C4-2B (cell line): Measurements from ENCODE around the gene HK1.

Source experiments
- H3K27ac ChIP-seq: fragments of 450-650 bp; 2 replicates; pipeline ENCODE4 v1.5.1; 2017
- ZFX ChIP-seq: fragments of 450-650 bp; IDR thresholded peaks from 2 replicates; pipeline ENCODE4 v1.6.1; 2017
- TF ChIP-seq, protein P1 (sequence below): fragments of 450-650 bp; conservative IDR thresholded peaks from 2 replicates; pipeline ENCODE4 v1.5.1; 2017; ENCODE audit warnings: mild to moderate bottlenecking

The HK1 gene

DNA sequence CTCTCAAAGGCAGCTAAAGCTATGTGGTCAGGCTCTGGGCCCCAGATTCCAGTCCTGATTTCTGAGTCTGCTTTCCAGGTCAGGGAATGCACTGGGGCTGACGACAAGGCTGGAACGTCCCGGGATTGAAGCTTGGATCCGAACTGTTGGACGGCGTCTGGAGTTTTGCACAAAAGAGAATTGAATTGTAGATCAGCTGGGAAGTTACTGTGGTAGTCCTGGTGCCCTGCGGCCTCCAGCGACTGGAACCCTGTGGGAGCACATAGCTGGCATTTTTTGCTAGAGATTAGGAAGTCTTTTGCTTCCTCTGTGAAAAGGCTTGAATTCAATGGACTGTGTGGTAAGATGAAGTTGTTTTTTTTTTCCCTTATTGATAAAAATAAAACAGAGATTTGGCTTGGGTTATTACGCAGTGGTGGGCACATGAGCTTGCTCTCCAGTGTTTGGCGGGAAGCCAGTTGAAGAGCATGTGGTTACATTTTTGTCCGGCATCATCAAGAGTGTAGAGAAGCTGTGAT lies at the start of gene HK1:
HK1 (plus strand) TSS at position 51 of the 518 bp plus-strand sequence.
- H3K27ac ChIP-seq, result no peak within 1 kb of the TSS
- no peak for TF ChIP-seq ZFX
- TF ChIP-seq, protein P1, sequence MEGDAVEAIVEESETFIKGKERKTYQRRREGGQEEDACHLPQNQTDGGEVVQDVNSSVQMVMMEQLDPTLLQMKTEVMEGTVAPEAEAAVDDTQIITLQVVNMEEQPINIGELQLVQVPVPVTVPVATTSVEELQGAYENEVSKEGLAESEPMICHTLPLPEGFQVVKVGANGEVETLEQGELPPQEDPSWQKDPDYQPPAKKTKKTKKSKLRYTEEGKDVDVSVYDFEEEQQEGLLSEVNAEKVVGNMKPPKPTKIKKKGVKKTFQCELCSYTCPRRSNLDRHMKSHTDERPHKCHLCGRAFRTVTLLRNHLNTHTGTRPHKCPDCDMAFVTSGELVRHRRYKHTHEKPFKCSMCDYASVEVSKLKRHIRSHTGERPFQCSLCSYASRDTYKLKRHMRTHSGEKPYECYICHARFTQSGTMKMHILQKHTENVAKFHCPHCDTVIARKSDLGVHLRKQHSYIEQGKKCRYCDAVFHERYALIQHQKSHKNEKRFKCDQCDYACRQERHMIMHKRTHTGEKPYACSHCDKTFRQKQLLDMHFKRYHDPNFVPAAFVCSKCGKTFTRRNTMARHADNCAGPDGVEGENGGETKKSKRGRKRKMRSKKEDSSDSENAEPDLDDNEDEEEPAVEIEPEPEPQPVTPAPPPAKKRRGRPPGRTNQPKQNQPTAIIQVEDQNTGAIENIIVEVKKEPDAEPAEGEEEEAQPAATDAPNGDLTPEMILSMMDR, result no peak

DNA sequence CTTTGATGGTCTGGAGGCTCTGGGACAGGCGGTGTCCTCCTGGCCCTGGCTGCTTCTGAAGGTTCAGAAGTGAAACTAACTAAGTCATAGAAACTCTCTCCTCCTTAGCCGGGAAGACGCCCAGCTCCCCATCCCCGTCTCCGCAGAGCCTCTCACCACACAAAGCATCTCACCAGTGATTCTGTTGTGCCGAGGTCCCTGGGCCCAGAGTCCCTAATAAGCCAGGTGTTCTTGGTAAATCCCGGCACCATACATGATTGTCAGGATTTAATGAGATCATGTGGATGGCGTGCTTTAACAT lies 48.7 kb upstream of the HK1 start:
- no peak overlapping the region for H3K27ac ChIP-seq
- no peak for TF ChIP-seq ZFX
- TF ChIP-seq, protein P1, result no peak

DNA sequence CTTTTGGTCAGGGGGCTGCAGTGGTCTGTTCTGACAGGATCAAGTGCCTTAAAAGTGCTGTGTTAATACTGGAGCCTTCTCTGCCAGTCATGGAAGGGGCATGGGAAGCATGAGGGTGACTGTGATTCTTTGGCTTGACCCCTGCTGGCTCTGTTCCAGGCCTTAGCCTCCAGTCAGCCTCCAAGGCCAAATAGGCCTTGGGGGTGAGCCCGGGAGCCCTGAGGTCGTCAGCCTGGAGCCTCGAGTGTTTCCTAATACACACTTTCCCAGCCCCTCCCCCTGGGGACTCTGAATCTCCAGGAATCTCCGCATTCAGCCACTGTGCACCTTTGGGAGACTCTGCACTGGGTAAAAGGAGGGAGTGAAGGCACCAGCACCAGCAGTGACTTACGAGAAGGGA lies 48.2 kb upstream of the HK1 start:
- H3K27ac ChIP-seq, result no peak overlapping the region
- no peak for TF ChIP-seq ZFX
- TF ChIP-seq, protein P1, result no peak

- TF ChIP-seq, protein P1, result no peak
- TF ChIP-seq ZFX, result no peak
These were observed 46.0 kb upstream of the HK1 start for GRCh38 chr10:69232252-69232651.

GRCh38 chr10:69232736-69233480 lies 45.4 kb upstream of the HK1 start:
- TF ChIP-seq ZFX, result no peak
- TF ChIP-seq, protein P1, result no peak
- no peak overlapping the region for H3K27ac ChIP-seq

More at GRCh38 chr10:69232252-69232651, 46.0 kb upstream of the HK1 start:
- no peak overlapping the region for H3K27ac ChIP-seq

DNA sequence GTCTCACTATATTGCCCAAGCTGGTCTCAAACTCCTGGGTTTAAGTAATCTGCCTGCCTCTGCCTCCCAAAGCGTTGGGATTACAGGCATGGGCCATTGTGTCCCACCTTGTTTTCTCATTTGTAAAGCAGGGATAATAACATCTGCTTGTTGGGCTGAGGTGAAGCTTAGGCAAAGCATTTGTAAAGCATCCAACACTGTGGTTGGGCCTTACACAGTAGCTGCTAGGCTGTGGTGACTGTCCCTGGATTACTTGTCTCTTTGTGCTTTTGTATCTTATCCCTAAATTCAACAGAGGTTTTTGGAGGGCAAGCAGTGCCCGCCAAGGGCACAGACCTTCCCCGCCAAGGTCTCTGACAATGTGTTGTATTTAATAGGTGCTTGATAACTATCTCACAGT lies 43.8 kb upstream of the HK1 start:
- H3K27ac ChIP-seq, result no peak overlapping the region
- TF ChIP-seq ZFX, result no peak
- TF ChIP-seq, protein P1, result no peak

- no peak overlapping the region for H3K27ac ChIP-seq
These were observed 40.7 kb upstream of the HK1 start for GRCh38 chr10:69237528-69238159.

More at GRCh38 chr10:69237528-69238159, 40.7 kb upstream of the HK1 start:
- TF ChIP-seq ZFX, result no peak
- TF ChIP-seq, protein P1, result peak; percentile 98
